GM19025 (cell line): ENCODE results near the gene ARMC12.

Experiments
- ATAC-seq: cut with Tn5 transposase; IDR thresholded peaks from one replicate; pipeline ENCODE4 v1.9.1; 2021; ENCODE audit warnings: mild to moderate bottlenecking, low read depth, moderate library complexity; ENCODE audit not compliant: unreplicated experiment

ARMC12 gene

DNA sequence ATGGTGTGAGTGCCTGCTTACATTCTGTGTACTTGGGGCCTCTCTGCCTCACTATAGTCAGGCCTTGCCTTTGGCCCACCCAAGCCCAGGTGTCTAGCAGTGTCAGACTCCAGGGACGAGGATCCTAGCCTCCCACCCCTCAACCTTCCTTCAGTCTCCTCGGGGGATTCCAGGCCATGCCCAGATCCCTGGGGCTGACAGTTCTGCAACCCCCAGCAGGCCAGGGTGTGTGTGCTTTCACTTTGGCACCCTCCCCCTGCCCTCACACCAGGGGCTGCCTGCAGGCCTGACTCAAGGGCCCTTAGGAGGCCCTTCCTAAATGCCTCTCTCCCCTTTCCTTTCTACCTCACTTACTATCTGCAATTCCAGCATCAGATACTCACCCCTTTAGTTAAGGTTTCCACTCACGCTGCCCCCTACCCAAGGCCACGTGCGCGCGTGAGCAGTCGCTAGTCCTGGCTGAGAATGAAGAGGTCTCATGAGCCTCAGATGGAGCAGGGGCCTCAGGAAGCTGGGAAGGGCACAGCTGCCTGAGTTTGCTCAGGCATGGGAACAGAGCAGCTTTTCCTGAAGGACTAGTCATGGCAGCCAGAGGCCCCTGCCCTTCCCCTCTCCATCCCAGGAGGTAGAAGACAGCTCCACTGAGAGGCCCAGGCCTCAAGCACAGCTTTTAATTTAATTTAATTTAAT lies 61.1 kb downstream of the ARMC12 start:
- ATAC-seq = no peak
